LNCAP (cell line): Measurements from ENCODE around the gene REM2.

Experiments
- CTCF ChIP-seq: fragments of 450-650 bp; IDR thresholded peaks from 2 replicates; pipeline ENCODE4 v1.5.1; 2017; ENCODE audit warnings: mild to moderate bottlenecking

The REM2 gene

GRCh38 chr14:22845821-22846625, 37.0 kb upstream of the REM2 start:
- no peak for TF ChIP-seq CTCF

GRCh38 chr14:22846811-22847307, 36.2 kb upstream of the REM2 start:
- no peak for TF ChIP-seq CTCF

- no peak for TF ChIP-seq CTCF
Measured at GRCh38 chr14:22847661-22848341, 35.2 kb upstream of the REM2 start.

GRCh38 chr14:22848351-22849164, 34.5 kb upstream of the REM2 start:
- no peak for TF ChIP-seq CTCF

- TF ChIP-seq CTCF, result no peak
Measured at GRCh38 chr14:22849212-22849819, 33.7 kb upstream of the REM2 start.

- TF ChIP-seq CTCF, result no peak
Measured at GRCh38 chr14:22850944-22851764, 31.9 kb upstream of the REM2 start.
